Measurements from ENCODE around the gene HEY2. TPM values are rescaled to one million over a fixed set of nuclear protein-coding genes. Genes with fewer than 3 reads are reported as not detected.

The HEY2 gene
- total RNA-seq, 1 donor from 2014 or later: 2.8 TPM

DNA sequence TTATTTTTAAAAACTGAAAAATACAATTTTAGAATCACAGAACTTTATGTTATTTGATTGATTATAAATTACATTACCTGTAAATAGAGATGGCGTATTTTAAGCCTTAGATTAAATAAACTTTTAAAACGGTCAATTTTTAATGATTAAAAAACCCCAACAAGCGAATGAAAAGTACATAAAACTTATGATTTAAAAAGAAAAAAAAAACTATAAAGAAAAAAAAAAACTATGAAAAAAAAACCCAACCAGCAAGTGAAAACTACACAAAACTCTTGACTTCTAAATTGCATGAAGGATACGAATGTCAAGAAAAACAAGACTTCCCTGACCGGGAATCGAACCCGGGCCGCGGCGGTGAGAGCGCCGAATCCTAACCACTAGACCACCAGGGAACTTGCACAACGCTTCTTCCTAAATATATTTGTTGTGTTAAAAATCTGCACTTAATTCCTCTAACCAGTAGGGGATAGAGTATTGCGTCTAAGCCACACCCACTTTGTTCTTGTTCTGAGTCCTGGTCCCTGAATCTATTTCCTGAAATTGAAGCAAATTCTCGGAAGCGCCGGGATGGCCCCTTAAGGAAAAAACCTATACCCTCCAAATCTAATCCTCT lies 30.6 kb downstream of the HEY2 start:
- H3K36me3 ChIP-seq: no peaks in the 10 kb centered on the region
- no peaks in the 10 kb centered on the region for H3K27me3 ChIP-seq (ENCODE audit: low read depth)
- peak; percentile 80 for DNase-seq
- peak; percentile 97 for ATAC-seq
- no peaks in the 10 kb centered on the region for H3K9me3 ChIP-seq
- TF ChIP-seq, protein P1, sequence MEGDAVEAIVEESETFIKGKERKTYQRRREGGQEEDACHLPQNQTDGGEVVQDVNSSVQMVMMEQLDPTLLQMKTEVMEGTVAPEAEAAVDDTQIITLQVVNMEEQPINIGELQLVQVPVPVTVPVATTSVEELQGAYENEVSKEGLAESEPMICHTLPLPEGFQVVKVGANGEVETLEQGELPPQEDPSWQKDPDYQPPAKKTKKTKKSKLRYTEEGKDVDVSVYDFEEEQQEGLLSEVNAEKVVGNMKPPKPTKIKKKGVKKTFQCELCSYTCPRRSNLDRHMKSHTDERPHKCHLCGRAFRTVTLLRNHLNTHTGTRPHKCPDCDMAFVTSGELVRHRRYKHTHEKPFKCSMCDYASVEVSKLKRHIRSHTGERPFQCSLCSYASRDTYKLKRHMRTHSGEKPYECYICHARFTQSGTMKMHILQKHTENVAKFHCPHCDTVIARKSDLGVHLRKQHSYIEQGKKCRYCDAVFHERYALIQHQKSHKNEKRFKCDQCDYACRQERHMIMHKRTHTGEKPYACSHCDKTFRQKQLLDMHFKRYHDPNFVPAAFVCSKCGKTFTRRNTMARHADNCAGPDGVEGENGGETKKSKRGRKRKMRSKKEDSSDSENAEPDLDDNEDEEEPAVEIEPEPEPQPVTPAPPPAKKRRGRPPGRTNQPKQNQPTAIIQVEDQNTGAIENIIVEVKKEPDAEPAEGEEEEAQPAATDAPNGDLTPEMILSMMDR (IDR thresholded peaks at IDR 0.05): peak; percentile 29
- peaks cover 9% of the 10 kb centered on the region for H3K4me1 ChIP-seq
- H3K4me3 ChIP-seq: peak overlapping the region; percentile 66
- intact Hi-C loops (cut with DNase I): no loop called here
- peak overlapping the region; percentile 95 for H3K27ac ChIP-seq

GRCh38 chr6:125780540-125781313 lies 31.3 kb downstream of the HEY2 start:
- no peaks in the 10 kb centered on the region for H3K36me3 ChIP-seq
- DNase-seq (peak; percentile 59), ATAC-seq (peak; percentile 88 to 89)
- peak overlapping the region; percentile 66 for H3K4me3 ChIP-seq
- intact Hi-C loops (cut with DNase I): no loop called here
- no peaks in the 10 kb centered on the region for H3K27me3 ChIP-seq (ENCODE audit: low read depth)
- H3K9me3 ChIP-seq: no peaks in the 10 kb centered on the region
- peak overlapping the region; percentile 95 for H3K27ac ChIP-seq
- peaks cover 9% of the 10 kb centered on the region for H3K4me1 ChIP-seq
- TF ChIP-seq, protein P1 (IDR thresholded peaks at IDR 0.05): no peak

GRCh38 chr6:125781314-125781868 lies 32.0 kb downstream of the HEY2 start:
- TF ChIP-seq, protein P1 (IDR thresholded peaks at IDR 0.05): no peak
- ATAC-seq: peak; percentile 22 to 40
- no peaks in the 10 kb centered on the region for H3K36me3 ChIP-seq
- H3K4me3 ChIP-seq: peak overlapping the region; percentile 66
- DNase-seq: no peak
- H3K27ac ChIP-seq: peak overlapping the region; percentile 95
- H3K9me3 ChIP-seq: no peaks in the 10 kb centered on the region
- intact Hi-C loops (cut with DNase I): no loop called here
- H3K27me3 ChIP-seq (ENCODE audit: low read depth): no peaks in the 10 kb centered on the region
- H3K4me1 ChIP-seq: peaks cover 9% of the 10 kb centered on the region

- H3K27me3 ChIP-seq (ENCODE audit: low read depth): no peaks in the 10 kb centered on the region
- no peak overlapping the region for H3K4me3 ChIP-seq
- DNase-seq (no peak), ATAC-seq (no peak)
- H3K36me3 ChIP-seq: no peaks in the 10 kb centered on the region
- TF ChIP-seq, protein P1 (IDR thresholded peaks at IDR 0.05): no peak
- no peak overlapping the region for H3K27ac ChIP-seq
- H3K4me1 ChIP-seq: peaks cover 17% of the 10 kb centered on the region
- intact Hi-C loops (cut with DNase I): no loop called here
- no peaks in the 10 kb centered on the region for H3K9me3 ChIP-seq
These were observed 34.9 kb downstream of the HEY2 start for GRCh38 chr6:125784365-125784764.

GRCh38 chr6:125787791-125788190 lies 38.4 kb downstream of the HEY2 start:
- intact Hi-C loops (cut with DNase I): no loop called here
- Histone ChIP-seq H3K4me1 (peaks cover 27% of the 10 kb centered on the region), H3K36me3 (no peaks in the 10 kb centered on the region), H3K27ac (no peak overlapping the region), H3K4me3 (no peak overlapping the region), H3K9me3 (no peaks in the 10 kb centered on the region), H3K27me3 (ENCODE audit: low read depth) (no peaks in the 10 kb centered on the region)
- no peak for ATAC-seq
- DNase-seq: no peak
- TF ChIP-seq, protein P1 (IDR thresholded peaks at IDR 0.05): peak; percentile 30
